Activated CD4-positive, alpha-beta T cell treated with anti-CD3 and anti-CD28 coated beads, Interleukin-2, amount 50 U/mL, for 24 hours (primary cell): Measurements from ENCODE around the gene RFX4.
"Not testable (repeated sequence)": the region's sequence is repeated elsewhere in the genome, so short reads cannot be mapped to it uniquely, and the experiment has no call there.

Source experiments
- DNase-seq, 2 donors: peaks; one replicate each; pipeline ENCODE4 v3.0.0-alpha.2; 2020; ENCODE audit warnings: low read depth in 1 of 2, low spot score in 1 of 2

RFX4 gene

GRCh38 chr12:106590601-106591000 is 7.8 kb downstream of the RFX4 start:
- no peak for DNase-seq

- DNase-seq = no peak
Observed at GRCh38 chr12:106594447-106594846, 11.6 kb downstream of the RFX4 start.

- DNase-seq = no peak
Observed at GRCh38 chr12:106595268-106595667, 12.5 kb downstream of the RFX4 start.

GRCh38 chr12:106598003-106598402 is 15.2 kb downstream of the RFX4 start:
- DNase-seq = no peak

GRCh38 chr12:106599302-106599701 is 16.5 kb downstream of the RFX4 start:
- no peak for DNase-seq

- DNase-seq = no peak
Observed at GRCh38 chr12:106600503-106600902, 17.7 kb downstream of the RFX4 start.

GRCh38 chr12:106601031-106601430 is 18.2 kb downstream of the RFX4 start:
- DNase-seq = no peak

- no peak for DNase-seq
Observed at GRCh38 chr12:106601496-106601895, 18.7 kb downstream of the RFX4 start.

- DNase-seq = no peak
Observed at GRCh38 chr12:106602076-106602475, 19.3 kb downstream of the RFX4 start.

GRCh38 chr12:106605254-106605653 is 22.4 kb downstream of the RFX4 start:
- DNase-seq = no peak

- not testable (repeated sequence) for DNase-seq
Observed at GRCh38 chr12:106620588-106620987, 37.8 kb downstream of the RFX4 start.

GRCh38 chr12:106625976-106626375 is 43.2 kb downstream of the RFX4 start:
- no peak for DNase-seq

- no peak for DNase-seq
Observed at GRCh38 chr12:106629797-106630659, 47.2 kb downstream of the RFX4 start.

- DNase-seq = no peak
Observed at GRCh38 chr12:106631150-106631549, 48.3 kb downstream of the RFX4 start.

GRCh38 chr12:106631797-106632196 is 49.0 kb downstream of the RFX4 start:
- no peak for DNase-seq

GRCh38 chr12:106632797-106633450 is 50.1 kb downstream of the RFX4 start:
- DNase-seq = no peak

- DNase-seq = no peak
Observed at GRCh38 chr12:106633451-106633823, 50.6 kb downstream of the RFX4 start.

- DNase-seq = no peak
Observed at GRCh38 chr12:106634206-106634605, 51.4 kb downstream of the RFX4 start.

GRCh38 chr12:106643000-106643399 is 60.2 kb downstream of the RFX4 start:
- no peak for DNase-seq

- no peak for DNase-seq
Observed at GRCh38 chr12:106644335-106645073, 61.7 kb downstream of the RFX4 start.

- no peak for DNase-seq
Observed at GRCh38 chr12:106645074-106645421, 62.2 kb downstream of the RFX4 start.
